ENCODE data around the gene SEL1L. TPM values are rescaled to one million over a fixed set of nuclear protein-coding genes. Genes with fewer than 3 reads are reported as not detected.

SEL1L gene
- total and polyA plus RNA-seq, 2 of the 13 experiments (the other 11 are each of a cell fraction or from before 2014, with no cell fraction given): 15.3 to 61.0 TPM

GRCh38 chr14:81453166-81453766 lies 80.4 kb downstream of the SEL1L start (continued):
- 0 out of 2 replicates have a peak, but pooled peaks have one; percentile 20 for TF ChIP-seq PATZ1 (CRISPR knock-in tag; IDR thresholded peaks at IDR 0.05)
- TF ChIP-seq DRAP1 (CRISPR knock-in tag; IDR thresholded peaks at IDR 0.05): 0 out of 2 replicates have a peak, but pooled peaks have one; percentile 34
- no peak for TF ChIP-seq ZNF292 (CRISPR knock-in tag; IDR thresholded peaks at IDR 0.05; ENCODE audit: borderline replicate concordance, low read depth)
- TF ChIP-seq, protein P1, sequence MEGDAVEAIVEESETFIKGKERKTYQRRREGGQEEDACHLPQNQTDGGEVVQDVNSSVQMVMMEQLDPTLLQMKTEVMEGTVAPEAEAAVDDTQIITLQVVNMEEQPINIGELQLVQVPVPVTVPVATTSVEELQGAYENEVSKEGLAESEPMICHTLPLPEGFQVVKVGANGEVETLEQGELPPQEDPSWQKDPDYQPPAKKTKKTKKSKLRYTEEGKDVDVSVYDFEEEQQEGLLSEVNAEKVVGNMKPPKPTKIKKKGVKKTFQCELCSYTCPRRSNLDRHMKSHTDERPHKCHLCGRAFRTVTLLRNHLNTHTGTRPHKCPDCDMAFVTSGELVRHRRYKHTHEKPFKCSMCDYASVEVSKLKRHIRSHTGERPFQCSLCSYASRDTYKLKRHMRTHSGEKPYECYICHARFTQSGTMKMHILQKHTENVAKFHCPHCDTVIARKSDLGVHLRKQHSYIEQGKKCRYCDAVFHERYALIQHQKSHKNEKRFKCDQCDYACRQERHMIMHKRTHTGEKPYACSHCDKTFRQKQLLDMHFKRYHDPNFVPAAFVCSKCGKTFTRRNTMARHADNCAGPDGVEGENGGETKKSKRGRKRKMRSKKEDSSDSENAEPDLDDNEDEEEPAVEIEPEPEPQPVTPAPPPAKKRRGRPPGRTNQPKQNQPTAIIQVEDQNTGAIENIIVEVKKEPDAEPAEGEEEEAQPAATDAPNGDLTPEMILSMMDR (CRISPR knock-in tag; IDR thresholded peaks at IDR 0.05): peak; percentile 83

DNA sequence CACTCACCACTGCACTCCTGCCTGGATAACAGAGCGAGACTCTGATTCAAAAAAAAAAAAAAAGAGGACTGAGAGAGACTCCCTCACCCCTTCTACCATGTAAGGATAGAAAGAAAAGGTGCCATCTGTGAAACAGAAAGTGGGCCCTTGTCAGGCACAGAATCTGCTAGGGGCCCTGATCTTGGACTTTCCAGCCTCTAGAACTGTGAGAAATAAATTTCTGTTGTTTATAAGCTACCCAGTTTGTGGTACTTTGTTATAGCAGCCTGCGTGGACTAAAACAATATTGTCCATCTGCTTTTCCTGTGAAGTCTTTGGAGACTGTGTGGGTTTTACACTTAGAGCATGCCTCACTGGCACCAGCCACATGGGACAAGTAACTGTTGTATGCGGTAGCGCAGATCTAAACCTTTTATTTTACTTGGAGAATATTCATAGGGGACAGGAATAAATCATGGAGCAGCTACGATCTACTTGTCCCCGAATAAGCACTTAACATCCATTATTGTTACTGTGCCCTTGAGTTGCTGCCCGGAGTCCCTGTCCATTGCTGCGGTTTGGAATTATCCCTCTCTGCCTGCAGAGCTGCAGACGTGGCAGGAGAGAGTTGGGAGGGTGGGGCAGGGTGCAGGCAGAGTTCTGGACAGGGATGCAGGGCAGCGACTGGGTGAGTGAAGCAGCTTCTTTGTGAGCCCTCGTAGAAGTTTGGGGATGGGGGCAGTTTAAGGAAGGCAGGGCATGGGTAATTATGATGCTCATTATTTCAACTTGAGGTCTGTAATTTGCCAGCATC lies 81.1 kb downstream of the SEL1L start:
- H3K36me3 ChIP-seq (replicated peaks in 1 of 2; ENCODE audit: control insufficient read depth in 1 of 2, insufficient read depth in 2 of 2, low read length in 2 of 2): no peaks in the 10 kb centered on the region
- H3K79me2 ChIP-seq (ENCODE audit: insufficient read depth, low read length): no peaks in the 10 kb centered on the region
- H3K27me3 ChIP-seq (ENCODE audit: control insufficient read depth in 1 of 2, insufficient read depth in 2 of 2, low read length in 2 of 2): no peaks in the 10 kb centered on the region
- in situ Hi-C loops (cut with HindIII; ENCODE audit: extremely low pct_ligation_motif_present, low pct_unique_long_range_greater_than_20kb) (loop anchor here (5.0 kb wide), 1 partner anchor 180 kb away; no protein-coding TSS in a partner anchor), intact Hi-C loops (cut with micrococcal nuclease; ENCODE audit: unreplicated experiment) (loop anchor here (1.0 to 5.0 kb wide), 2 partner anchors 183 to 235 kb away; no protein-coding TSS in a partner anchor)
- H3K4me1 ChIP-seq (ENCODE audit: insufficient read depth, low read length): peaks cover 43% of the 10 kb centered on the region
- CTCF ChIA-PET (ENCODE audit: low intra/inter-chr PET ratio, low total read pairs): interaction anchor here (3.9 kb wide), 1 partner anchor 183 kb away, joined by 59 read pairs; no protein-coding TSS in a partner anchor
- H3K4me3 ChIP-seq (replicated peaks in 1 of 3; ENCODE audit: insufficient read depth in 1 of 3, low read depth in 2 of 3, low read length in 3 of 3): peak overlapping the region in 2 of 3 experiments; percentile 32 to 42; a peak in 3 of 6 replicates
- H3K9me3 ChIP-seq (ENCODE audit: low read length): no peaks in the 10 kb centered on the region
- H2AFZ ChIP-seq (ENCODE audit: low read length): peak overlapping the region; percentile 50
- peak overlapping the region; percentile 66 for H3K4me2 ChIP-seq (ENCODE audit: low read depth, low read length)
- no peak for FAIRE-seq
- WGBS (ENCODE audit: low lambda C conversion rate): 45% methylated on average over 11 of the region's 11 CpGs
- no TSS peak for BruUV-seq (replicated peaks)
- H4K20me1 ChIP-seq (ENCODE audit: insufficient read depth, low read length): no peaks in the 10 kb centered on the region
- ATAC-seq: peak; percentile 80
- POLR2A ChIA-PET: no interaction called here
- no peak for DNase-seq (ENCODE audit: low spot score)
- no peak overlapping the region for H3K27ac ChIP-seq (ENCODE audit: extremely low read length, insufficient read depth, low read length)
- H3K9ac ChIP-seq (ENCODE audit: insufficient read depth, low read depth, low read length): peak overlapping the region; percentile 2; the same call in 1 of the 2 replicates
- TF ChIP-seq ZNF761 (CRISPR knock-in tag; conservative IDR thresholded peaks at IDR 0.05) (0 out of 2 replicates have a peak, but pooled peaks have one; percentile 19), HNF4G (IDR thresholded peaks at IDR 0.05; ENCODE audit: borderline replicate concordance, low read depth, low read length) (no peak), HNF4G (CRISPR knock-in tag; IDR thresholded peaks at IDR 0.05; ENCODE audit: borderline replicate concordance, low read depth) (no peak), ZNF564 (CRISPR knock-in tag; IDR thresholded peaks at IDR 0.05) (peak; percentile 52; the same call in 1 of the 2 replicates), SPEN (CRISPR knock-in tag; IDR thresholded peaks at IDR 0.05; ENCODE audit: low read depth) (no peak)
- TF ChIP-seq, protein P2, sequence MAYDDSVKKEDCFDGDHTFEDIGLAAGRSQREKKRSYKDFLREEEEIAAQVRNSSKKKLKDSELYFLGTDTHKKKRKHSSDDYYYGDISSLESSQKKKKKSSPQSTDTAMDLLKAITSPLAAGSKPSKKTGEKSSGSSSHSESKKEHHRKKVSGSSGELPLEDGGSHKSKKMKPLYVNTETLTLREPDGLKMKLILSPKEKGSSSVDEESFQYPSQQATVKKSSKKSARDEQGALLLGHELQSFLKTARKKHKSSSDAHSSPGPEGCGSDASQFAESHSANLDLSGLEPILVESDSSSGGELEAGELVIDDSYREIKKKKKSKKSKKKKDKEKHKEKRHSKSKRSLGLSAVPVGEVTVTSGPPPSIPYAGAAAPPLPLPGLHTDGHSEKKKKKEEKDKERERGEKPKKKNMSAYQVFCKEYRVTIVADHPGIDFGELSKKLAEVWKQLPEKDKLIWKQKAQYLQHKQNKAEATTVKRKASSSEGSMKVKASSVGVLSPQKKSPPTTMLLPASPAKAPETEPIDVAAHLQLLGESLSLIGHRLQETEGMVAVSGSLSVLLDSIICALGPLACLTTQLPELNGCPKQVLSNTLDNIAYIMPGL (CRISPR knock-in tag; IDR thresholded peaks at IDR 0.05; ENCODE audit: borderline replicate concordance in 1 of 2, low read depth in 1 of 2): peak in 1 of 2 experiments; percentile 36; a peak in 1 of 4 replicates
